Hepatocyte (in vitro differentiated cells): ENCODE data around the gene STX1B.

Experiments used
- CTCF ChIP-seq: fragments of 200-600 bp; sonication (generic); IDR thresholded peaks from 2 replicates; pipeline ENCODE4 v1.5.1; 2016; ENCODE audit warnings: antibody characterized with exemption, mild to moderate bottlenecking; ENCODE audit not compliant: poor library complexity
- EZH2 ChIP-seq: fragments of 200-600 bp; sonication (generic); IDR thresholded peaks from 2 replicates; pipeline ENCODE4 v1.6.1; 2016; ENCODE audit warnings: antibody characterized with exemption, mild to moderate bottlenecking, borderline replicate concordance

GRCh38 chr16:30998852-30999761 lies 11.3 kb downstream of the STX1B start:
- TF ChIP-seq CTCF (no peak), EZH2 (no peak)
